Epidermal melanocyte (primary cell): ENCODE results near the gene FCER1G.
"Not testable (repeated sequence)": the region's sequence is repeated elsewhere in the genome, so short reads cannot be mapped to it uniquely, and the experiment has no call there.

ENCODE experiments used
- DNase-seq: peaks from one replicate; pipeline ENCODE4 v3.0.0; 2011; ENCODE audit warnings: low spot score; ENCODE audit not compliant: insufficient read length

Gene FCER1G

DNA sequence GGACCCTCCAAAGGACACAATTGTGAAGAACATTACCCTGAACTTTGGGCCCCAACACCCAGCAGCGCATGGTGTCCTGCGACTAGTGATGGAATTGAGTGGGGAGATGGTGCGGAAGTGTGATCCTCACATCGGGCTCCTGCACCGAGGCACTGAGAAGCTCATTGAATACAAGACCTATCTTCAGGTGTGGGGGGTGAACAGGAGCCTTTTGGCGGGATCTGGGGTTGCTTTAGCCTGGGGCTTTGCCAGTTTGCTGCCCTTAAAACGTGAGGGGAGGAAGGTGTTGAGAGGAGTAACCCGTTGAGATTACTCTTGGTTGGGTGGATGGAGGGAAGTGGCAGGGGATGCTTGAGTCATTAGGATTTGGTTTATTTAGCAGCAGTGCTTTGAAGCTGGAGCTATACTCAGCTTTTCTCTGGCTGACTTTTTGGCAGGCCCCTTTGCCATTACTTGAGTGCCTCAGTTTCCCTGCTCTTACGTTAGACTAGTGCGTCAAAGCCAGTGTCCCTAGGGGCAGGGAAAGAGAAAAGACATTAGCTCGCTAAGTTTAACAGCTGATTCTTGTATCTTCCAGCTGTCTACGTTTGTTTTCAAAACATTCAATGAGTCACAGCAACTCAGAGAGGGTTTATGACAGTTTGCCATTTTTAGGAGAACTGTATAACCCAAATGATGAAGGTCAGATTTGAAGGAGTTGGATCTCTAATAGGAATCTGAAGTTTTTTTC is 8.5 kb upstream of the FCER1G start:
- DNase-seq: no peak

DNA sequence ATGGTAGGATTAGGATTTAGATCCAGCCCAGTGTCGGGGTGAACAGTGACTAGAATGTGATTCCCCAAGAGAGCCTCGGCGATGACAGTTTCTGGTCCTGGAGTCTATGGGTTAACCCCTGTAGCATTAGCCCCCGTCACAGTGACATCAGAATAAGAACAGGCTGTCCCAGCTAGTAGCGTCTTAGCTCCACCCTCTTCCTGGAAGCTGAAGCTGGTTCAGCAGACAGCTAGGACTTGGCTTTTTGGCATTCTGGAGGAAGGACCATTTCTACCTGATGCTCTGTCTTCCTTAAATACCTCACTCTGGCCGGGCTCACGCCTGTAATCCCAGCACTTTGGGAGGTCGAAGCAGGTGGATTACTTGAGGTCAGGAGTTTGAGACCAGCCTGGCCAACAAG is 7.9 kb upstream of the FCER1G start:
- DNase-seq: no peak

DNA sequence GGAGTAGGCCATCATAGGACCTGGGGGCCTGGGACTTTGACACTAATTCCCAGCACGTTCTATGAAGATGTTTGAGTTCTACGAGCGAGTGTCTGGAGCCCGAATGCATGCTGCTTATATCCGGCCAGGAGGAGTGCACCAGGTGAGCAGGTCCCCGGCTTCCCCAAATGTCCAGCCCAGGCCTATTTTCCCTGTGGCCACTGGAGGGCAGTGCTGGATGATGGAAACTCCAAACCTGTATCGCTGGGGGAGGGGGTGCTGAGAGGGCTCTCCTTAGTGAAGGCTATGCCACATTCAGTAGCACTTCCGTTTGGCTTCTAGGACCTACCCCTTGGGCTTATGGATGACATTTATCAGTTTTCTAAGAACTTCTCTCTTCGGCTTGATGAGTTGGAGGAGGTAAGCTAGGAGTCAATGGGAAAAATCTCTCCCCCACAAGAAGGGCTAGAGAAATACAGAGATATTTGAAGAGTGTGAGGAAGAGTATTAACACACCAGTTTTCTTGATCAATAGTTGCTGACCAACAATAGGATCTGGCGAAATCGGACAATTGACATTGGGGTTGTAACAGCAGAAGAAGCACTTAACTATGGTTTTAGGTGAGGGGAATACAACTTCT is 5.2 kb upstream of the FCER1G start:
- peak; percentile 65 for DNase-seq

DNA sequence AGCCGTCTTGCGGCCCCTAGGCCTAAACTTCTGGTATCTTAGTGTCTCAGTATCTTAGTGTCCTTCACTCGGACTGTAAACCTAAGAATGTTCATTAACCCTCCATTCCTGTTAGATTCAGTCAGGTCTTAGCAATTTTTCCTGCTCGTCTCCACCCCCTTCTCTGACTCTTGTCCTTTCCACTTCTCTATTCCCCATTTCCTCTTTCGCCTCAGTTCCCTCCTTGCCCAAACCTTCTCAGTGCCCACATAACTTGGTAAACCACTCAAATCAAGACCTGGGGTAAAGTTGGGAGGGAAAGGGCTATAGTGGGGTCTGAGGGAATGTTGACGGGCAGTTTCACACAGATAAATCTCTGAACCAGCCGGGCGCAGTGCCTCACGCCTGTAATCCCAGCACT is 726 bp upstream of the FCER1G start:
- no peak for DNase-seq

DNA sequence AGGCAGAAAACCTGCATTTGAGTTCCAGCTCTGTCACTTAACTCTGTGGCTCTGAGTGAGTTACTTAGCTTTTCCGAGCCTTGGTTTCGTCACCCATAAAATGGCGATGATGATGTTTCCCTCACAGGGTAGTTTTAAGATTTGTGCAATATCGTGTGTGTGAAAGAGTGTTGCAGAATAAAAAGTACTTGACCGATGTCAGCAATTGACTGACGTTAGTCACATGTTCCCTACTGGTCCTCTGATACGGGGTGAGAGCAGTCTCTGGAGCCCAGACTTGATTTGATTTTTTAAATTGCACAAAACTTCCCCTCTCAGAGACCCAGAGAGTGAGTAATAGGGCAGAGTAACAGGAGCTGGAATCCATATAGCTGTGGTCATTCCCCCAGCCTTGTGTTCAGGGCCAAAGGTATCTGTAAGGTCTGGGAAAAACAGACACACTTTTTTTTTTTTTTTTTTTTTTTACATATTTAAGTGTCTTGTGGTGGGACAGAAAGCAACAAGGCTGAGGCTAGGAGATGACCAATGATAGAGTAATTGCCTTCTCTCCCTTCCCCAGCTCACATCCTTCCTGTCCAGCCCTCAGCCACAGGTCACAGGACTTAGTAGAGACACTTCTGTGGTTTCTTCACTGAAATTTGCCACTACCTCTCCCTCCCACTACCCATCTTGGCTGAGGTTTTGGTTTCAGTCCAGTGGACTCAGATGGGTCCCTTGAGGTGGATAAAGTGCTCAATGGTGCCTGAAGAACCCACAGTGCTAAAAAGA is 2.0 kb downstream of the FCER1G start:
- DNase-seq: no peak

DNA sequence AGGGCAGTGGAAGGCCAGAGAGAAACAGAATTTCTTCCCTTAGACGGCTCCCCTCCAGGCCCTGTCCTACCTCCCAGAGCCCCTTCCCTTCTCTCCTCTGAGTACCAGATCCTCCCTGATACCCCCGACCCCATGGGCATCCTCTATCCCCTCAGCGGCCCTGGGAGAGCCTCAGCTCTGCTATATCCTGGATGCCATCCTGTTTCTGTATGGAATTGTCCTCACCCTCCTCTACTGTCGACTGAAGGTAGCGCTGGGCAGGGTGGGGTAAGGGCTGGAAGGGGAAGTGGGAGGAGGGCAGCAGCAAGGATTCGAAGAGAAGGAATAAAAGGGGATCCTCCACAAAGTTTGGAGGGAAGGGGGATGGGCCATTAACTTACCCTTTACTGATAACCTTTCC is 2.7 kb downstream of the FCER1G start:
- DNase-seq: no peak

DNA sequence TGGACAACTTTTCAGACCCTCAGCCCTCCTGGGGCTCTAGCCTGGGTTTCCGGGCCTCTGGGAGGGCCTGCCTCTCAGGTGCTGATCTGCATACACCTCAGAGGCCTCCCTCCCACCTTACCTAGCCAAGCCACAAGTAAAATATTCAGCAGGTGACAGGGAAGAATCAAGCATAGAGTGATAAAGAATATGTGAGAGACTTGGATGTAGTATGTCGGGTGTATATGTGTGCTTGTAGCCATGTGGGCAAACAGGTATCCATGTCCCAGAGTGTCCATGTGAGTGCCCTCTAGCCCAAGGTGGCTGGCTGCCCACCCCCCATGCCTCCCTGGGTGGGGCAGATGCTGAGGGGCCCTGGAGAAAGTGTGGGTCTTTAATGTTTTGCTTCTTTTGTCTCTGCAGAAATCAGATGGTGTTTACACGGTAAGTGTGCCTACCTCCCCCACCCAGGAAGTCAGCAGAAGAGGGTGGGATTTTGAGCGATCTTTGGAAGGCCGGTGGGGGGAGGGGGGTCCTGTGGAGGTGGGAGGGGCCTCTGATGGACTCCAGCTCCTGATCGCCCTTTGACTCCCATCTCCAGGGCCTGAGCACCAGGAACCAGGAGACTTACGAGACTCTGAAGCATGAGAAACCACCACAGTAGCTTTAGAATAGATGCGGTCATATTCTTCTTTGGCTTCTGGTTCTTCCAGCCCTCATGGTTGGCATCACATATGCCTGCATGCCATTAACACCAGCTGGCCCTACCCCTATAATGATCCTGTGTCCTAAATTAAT is 3.4 kb downstream of the FCER1G start:
- DNase-seq: no peak

DNA sequence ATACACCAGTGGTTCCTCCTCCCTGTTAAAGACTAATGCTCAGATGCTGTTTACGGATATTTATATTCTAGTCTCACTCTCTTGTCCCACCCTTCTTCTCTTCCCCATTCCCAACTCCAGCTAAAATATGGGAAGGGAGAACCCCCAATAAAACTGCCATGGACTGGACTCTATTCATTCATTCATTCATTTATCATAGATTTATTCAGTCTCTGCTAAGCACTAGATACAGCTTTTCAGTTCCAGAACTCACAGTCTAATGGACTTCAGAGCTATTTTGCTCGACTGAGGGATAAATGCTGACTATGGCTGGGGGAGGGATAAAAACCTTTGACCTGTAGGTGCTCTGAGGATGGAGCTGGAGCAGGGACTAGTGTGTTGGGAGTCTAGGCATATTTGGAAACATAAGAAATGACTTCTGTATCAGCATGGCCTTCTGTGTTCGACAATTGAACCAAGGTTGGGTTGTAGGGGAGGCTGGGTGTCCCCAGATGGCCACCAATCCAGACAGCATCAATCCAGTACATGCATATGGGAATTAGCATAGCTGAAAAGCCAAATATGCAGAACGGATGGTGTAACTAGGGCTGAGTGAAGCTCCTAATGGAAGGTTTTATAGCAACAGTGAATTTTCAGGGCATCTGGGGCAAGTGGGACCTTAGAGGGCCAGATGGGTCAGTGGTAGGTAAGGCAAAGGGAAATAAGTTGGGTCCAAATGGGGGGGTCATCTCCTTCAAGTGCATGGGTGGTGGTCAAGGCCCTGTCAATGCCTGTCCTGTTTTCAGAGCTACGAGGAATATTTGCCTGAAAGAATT is 4.2 kb downstream of the FCER1G start:
- no peak for DNase-seq

DNA sequence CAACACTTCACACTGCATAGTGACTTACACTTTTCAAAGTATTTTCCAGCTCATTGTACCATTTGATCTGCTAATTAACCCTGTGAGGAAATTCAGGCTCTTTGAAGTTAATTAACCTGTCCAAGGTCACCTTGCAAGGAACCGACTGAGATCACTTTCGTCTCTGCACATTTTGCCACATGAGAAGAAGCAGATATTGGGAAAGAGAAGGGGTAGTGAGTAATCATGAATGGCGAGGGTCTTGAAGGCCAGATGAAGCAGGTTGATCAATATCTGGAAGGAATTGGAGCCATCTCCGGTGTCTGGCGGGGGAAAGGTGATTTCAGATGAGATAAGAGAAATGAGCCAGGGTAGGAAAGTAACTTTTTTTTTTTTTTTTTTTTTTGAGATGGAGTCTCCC is 4.9 kb downstream of the FCER1G start:
- DNase-seq: no peak

DNA sequence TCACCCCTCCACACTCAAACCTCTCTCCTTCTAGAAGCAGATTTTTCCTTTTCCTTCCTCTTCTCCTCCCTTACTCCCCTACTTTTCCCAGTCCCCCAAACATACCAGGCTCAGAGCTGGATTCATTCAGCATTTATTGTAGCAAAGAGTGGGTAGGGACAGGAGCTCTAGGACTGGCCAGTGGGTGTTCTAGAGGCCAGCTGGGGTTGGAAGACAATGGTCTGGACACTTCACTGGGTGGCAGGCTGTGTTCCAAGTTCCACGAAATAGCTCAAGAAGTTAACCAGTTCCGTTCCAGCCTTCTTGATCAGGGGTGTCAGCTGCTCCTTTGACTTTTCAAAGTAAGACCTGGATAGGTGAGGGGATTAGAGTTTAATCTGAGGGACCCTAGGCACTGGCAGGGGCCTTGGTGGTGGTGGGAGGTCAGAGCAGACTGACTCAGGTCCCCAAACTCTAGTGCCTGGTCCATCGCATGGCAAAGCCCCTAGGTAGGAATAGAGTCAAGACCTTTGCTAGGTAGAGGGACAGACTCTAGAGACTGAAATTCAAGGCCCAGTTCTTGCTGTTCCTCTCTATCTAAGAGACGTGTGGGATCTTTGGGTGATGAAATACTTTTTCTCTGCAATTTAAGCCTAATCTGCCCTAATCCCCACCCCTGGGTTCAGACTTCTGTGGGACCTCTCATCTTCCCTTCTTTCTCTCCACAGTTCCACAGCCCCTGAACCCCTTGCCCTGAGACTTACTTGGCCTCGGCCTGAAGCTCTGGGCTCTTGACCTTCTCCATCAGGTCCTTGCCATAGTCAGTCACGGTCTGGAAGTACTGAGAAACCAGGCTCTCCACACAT is 7.3 kb downstream of the FCER1G start:
- no peak for DNase-seq

DNA sequence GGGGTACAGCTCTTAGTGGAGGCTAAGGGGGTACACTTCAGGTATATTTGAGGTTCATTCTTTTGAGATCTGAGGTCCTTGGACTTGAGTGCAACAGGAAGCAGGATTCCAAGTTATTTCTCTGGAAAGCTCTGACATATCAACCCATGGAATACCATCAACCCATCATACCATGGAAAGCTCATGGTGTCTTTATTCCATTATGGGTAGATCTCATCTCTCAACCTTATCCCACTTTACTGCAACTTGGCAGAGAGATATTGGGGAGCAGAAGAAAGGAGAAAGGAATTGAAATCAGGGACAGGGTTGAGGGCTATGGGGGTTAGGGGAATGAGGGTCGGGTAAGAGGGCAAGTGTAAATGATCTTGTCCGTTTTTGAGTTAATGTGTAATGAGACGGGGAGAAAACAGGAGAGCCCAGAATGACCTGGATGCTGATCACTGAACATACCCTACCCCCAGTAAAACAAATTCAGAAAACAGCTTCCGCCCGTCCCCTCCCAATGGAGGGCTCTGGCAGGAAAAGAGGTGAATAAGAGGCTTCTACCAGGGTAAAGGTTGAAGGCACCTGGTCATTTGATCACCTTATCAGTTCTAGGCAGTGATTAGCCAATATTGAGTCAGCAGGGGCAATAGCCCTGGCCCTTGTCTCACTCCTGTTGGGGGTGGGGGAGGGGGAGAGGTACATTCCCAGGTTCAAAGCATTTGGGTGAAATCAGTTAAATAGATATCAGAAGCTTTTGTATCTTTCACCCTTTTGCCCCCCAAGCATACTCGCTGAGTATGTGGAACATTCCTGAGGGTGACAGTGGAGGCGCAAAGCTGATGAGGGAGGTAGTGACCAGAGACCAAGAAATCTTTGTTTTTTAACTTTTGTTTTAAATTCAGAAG is 9.0 kb downstream of the FCER1G start:
- DNase-seq: no peak

DNA sequence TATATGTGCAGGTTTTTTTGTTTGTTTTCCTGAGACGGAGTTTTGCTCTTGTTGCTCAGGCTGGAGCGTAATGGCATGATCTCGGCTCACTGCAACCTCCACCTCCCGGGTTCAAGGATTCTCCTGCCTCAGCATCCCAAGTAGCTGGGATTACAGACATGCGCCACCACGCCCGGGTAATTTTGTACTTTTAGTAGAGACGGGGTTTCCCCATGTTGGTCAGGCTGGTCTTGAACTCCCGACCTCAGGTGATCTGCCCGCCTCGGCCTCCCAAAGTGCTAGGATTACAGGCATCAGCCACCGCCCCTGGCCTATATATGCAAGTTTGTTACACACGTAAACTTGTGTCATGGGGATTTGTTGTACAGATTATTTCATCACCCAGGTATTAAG is 9.6 kb downstream of the FCER1G start:
- not testable (repeated sequence) for DNase-seq

DNA sequence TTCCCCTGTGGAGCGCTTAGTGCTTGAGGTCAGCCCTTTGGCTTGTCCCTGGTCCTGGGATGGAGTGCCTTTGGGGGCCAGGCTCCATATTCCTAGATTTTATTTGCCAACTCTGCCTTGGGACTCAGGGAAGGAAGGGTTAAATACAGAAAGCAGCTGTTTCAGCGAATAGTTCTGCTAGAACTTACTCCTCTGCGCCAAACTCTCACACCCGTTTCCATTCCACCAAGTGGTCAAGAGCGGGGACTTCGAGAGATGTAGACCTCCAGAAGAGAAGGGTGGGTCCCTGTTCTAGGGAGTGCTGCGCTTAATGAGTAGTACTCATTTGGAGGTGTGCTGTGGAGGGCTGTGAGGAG is 10.1 kb downstream of the FCER1G start:
- no peak for DNase-seq

DNA sequence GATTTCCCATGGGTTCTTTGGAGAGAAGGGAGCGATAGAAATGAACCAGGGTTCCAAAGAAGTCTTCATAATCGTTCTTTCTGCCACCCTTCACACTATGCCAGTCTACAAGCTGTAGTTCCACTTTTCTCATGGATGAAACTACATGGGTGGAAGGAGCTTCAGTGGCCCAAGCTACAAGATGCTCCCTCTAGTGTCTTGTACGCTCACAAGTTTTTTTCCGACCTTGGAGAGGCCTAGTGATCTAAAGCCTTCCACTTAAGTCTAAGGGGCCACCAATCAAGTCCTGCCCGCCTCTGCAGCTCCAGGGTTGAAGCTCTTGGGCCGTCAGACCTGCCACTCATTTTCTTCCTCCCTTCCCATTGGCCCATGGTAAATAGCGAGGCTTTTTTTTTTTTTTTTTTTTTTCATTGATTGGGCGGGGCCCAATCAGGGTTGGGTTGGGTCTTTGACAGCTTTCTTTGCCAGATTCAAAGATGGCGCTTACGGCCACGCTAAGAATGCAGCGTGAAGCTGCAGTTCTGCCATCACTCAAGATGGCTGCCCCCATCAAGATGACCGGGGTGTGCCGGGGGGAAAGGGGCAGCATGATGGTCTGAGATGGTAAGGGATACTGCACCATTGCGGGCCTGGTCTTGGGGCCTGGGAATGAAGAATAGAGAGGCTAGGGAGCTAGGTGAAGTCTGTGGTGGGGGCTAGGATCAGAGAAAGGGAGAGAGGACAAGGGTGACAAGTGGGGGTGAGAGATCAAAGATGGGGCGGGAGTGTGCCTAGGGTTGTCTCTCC is 10.6 kb downstream of the FCER1G start, which contains the start of gene TOMM40L:
TSS of gene TOMM40L (plus strand) at position 527 of the 786 bp plus-strand sequence. CDS start 430 bp downstream, outside the sequence.
- DNase-seq: peak; percentile 98

DNA sequence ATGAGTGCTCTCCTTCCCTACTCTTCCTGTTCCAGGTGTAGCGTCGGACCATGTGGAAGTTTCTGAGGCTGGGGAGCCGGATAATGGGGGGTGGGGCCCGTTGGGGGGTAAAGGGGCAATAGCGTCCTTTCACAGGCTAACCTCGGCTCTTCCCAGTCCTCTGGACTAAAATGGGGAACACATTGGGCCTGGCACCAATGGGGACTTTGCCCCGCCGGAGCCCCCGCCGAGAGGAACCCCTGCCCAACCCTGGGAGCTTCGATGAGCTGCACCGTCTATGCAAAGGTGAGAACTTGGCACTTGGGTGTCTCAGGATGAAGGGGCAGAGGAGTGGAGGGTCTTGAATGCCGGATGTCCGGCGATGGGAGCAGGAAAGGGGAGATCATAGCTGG is 11.2 kb downstream of the FCER1G start:
- no peak for DNase-seq

DNA sequence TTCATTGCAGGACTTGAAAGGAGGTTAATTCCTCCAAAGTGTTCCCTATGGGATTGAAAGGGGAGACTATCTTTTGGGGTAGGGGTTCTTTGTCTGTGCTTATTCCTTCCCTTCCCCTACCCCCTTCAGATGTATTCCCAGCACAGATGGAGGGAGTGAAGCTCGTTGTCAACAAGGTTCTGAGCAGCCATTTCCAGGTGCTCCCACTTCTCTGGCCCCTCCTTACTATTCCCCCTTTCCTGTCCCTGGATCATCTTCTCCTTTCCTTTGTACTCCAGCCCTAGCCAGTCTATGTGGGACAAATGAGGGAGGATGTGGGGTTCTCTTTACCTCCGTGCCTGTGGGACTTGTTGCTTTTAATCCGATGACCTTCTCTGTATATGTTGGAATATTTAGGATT is 11.7 kb downstream of the FCER1G start:
- no peak for DNase-seq

DNA sequence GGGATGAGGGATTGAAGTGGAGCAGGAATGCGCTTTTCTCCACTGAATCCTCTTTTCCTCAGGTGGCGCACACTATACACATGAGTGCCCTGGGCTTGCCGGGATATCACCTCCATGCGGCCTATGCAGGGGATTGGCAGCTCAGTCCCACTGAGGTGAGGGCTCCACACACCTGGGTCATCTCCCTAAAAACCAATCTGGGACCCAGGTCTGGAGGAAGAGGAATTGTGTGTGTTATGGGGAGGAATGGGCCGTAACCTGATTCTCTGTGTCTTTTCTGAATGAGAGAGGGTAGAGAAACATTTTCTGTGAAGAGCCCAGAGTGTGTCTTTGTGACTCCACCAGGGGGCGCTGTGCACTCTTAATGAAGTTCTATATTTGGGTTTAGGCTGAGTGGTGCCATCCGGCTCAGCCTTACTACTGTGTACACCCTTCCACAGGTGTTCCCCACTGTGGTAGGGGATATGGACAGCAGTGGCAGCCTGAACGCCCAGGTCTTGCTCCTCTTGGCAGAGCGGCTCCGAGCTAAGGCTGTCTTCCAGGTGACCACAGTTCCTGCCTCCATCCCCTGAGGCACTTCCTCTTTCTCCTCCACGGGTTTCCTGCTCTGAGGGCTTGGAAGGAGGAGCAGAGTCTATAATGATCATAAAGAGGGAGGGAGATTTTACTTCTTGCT is 12.2 kb downstream of the FCER1G start:
- peak; percentile 82 for DNase-seq

DNA sequence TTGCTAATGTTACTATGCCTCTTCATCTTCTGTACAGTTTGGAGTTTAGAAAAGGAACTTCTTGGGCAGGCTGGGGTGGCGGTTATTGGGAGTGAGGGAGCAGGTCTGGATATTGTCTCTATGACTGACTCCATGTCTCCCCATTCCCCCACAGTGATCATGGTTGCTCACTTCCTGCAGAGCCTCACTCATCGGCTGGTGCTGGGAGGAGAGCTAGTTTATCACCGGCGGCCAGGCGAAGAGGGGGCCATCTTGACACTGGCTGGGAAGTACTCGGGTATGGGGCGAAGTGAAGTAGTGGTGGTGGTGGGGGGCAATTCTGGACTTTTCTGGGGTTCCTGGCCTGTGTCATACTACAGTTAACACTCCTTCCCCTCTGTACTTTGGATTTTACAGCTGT is 12.9 kb downstream of the FCER1G start:
- no peak for DNase-seq
